GM19238 (cell line): ENCODE measurements around the gene LYST.

Experiments
- DNase-seq: peaks from one replicate; pipeline ENCODE4 v3.0.0; 2011; ENCODE audit warnings: low spot score; ENCODE audit not compliant: insufficient read length

Gene LYST

DNA sequence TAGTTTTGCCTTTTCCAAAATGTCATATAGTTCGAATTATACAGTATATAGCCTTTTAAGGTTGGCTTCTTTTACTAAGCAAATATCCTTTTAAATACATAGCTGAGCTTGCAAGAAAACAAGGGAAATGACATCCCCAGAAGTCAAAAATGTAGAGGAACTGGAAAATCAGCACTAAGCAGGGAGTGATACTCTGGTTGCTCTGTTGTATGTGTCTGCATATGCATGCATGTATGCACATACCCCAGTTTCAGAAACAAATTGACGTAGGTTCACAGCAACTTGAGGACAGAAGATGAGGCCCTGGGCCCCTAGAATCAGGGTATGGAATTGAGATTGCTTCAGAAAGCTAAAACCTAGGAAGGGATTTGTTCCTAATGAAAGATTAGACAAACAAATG lies 142.0 kb downstream of the LYST start:
- DNase-seq, result no peak

DNA sequence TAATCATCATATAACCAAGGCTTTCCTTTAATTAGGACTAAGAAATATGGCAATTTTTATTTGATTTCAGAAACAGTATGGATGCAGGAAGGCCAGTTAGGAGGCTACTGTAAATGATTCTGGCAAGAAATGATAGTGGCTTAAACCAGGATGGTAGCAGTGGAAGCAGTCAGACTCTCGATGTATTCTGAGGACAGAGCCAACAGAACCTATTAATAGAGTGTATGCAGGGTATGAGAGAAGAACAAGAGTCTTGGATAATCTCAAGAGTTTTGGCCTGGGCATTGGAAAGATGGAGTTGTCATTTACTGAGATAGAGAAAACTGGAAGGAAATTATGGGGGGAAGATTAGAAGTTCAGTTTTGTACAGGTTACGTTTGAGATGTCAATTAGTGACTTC lies 143.8 kb downstream of the LYST start:
- DNase-seq, result no peak

- DNase-seq, result no peak
Observed at GRCh38 chr1:235721982-235722381, 144.7 kb downstream of the LYST start.

- DNase-seq, result no peak
Observed at GRCh38 chr1:235720544-235720943, 146.2 kb downstream of the LYST start.

GRCh38 chr1:235714205-235714897 lies 152.4 kb downstream of the LYST start:
- no peak for DNase-seq

DNA sequence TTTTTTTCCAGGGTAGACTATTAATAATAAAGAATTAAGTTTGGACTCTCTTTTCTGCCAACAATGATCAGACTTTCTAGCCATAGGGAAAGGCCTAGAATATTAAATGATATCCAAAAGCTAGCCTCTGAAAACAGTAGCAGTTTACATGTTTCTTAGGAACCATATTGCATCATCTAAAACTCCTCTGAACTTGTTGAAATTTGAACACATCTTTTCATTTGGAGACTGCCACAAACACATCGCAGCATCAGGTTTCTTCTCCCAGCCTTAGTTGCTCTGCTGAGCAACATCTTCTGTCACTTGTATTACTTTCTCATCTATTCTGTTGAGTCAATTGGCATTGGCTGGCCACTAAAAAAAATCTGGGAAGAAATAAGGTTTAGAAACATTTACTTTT lies 153.9 kb downstream of the LYST start:
- no peak for DNase-seq

- DNase-seq, result no peak
Observed at GRCh38 chr1:235710687-235711086, 156.0 kb downstream of the LYST start.

DNA sequence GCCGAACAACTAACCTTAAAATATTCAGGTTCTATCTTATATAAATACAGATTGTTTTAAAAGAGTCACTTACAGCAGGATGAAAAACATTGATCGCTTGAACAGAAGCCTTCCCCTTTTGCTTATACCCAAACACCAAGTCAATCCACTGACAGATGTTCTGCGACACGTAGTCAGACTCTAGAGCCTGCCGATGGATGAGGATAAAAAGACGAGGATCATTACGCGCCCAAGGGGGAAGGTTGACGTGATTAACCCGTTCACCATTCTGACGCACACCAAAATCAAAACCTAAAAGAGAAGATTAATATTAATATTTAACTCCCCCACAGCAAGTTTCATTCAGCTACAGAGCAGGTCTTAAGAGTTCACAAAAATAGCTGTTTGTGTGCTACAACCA lies 157.7 kb downstream of the LYST start:
- no peak for DNase-seq

- no peak for DNase-seq
Observed at GRCh38 chr1:235708390-235708962, 158.2 kb downstream of the LYST start.

- DNase-seq, result no peak
Observed at GRCh38 chr1:235703506-235703905, 163.2 kb downstream of the LYST start.

GRCh38 chr1:235702412-235702811 lies 164.3 kb downstream of the LYST start:
- no peak for DNase-seq

GRCh38 chr1:235697508-235697907 lies 169.2 kb downstream of the LYST start:
- DNase-seq, result no peak

DNA sequence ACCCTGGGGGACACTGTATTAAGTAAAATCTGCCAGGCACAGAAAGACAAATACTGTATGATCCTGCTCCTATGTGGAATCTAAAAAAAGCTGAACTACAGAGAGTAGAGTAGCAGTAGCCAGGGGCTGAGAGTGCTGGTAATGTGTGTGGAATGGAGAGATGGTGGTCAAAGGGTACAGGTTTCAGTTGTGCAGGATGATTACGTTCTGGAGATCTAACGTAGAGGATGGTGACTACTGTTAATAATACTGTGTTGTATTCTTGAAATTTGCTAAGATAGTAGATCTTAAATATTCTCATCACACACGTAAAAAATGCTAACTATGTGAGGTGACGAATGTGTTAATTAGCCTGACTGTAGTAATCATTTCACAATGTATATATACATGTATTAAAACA lies 177.3 kb downstream of the LYST start:
- DNase-seq, result no peak

GRCh38 chr1:235688096-235688495 lies 178.6 kb downstream of the LYST start:
- no peak for DNase-seq

DNA sequence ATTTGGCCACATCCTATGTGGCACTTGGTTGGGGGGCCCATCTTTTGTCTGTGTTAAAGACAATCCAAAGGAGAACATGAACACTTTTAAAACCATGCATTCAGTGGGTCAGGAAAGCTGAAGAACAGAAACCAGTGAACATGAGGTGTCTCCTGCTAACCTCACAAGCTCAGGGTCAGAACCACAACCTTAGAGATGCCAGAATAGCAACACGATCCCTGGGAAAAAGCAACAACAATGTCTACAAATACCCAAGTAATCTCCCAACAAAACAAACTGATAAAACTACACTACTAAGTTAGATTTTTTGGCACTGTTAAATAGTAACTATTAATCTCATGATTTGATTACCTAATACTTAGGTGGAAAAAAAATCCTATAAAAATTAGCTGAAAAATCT lies 183.1 kb downstream of the LYST start:
- no peak for DNase-seq

DNA sequence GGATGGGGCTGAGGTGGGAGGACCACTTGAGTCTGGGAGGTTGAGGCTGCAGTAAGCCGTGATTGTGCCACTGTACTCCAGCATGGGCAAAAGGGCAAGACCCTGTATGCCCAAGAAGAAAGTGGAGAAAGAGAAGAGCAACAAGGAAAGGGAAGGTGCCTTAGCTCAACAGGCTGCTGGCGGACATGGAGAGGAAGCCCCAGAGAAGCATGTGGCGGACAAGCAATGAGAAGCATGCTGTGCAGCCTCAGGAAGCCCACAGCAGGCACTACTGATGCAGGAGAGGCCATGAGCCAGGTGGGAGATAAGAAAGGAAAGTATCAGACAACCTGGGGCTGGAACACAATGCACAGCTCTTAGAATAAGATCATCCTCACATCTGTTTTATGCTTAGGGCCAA lies 184.5 kb downstream of the LYST start:
- no peak for DNase-seq

DNA sequence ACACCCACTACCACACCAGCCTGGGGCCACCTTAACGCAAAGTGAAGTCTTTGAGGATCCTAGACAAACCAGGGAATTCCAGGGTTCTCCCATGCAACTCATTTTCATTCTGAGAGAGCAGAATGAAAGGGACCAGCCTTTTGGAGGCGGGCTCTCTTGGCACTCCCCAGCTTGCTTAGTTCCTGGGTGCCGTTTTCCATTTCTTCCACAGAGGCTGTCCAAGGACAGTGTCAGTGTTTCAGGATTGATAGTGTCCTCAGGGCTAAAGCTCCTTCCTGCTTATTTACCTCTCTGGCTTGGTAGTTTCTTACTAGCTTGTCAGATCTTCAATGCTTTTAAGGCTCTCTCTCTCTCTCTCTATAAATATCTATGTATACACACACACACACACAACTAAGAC lies 187.1 kb downstream of the LYST start:
- no peak for DNase-seq

- DNase-seq, result no peak
Observed at GRCh38 chr1:235679005-235679404, 187.7 kb downstream of the LYST start.

GRCh38 chr1:235675152-235675890 lies 191.4 kb downstream of the LYST start:
- DNase-seq, result no peak

DNA sequence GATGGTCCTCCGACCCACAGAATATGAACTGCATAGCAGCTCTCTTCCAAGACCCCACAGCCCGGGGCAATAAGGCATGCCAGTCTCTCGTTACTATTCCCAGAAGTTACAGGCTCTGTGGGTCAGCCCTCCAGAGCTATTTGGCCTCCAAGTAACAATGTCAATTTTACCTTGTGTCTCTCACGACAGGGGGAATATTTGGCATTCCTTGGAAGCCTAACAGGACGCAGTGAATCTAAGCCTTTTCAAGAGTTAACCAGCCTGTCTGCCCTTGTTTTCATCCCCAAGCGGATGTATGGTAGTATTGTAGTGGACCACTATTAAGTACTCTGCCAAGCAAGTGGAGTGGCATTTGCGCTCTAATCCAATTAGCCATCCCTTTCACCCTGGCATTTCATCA lies 192.7 kb downstream of the LYST start:
- no peak for DNase-seq

GRCh38 chr1:235671992-235672391 lies 194.7 kb downstream of the LYST start:
- no peak for DNase-seq

DNA sequence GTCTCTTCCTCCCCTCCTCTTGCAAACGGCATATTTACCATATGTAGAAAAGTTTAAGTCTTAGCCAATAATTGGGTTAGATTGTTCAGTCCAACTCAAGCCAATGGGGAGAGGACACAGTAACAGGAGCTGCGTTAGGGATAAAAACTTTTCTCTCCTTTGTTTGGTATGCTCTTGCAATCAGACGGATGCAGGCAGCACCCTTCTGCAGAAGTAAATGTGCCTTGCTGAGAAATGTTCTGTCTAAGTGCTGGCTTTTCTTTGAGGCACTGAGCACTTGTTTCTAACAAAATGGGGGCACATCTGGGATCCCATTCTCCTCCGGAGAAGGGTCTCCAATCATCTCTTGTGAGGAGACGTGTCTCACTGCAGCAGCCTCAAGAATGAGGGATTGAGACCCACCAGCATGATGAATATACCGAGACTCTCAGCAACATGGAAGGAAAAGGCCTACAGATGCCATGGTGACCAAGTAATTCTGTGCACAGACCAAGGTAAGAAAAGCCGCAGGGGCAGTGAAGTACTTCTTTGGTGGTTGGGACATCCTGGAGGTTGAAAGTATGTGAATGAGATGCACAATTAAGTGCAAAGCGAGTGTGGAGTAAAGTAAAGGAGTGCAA lies 196.4 kb downstream of the LYST start:
- no peak for DNase-seq
